GM12872 (cell line): ENCODE data around the gene NEURL1.

Source experiments
- TF ChIP-seq, protein P1 (sequence below): IDR thresholded peaks from 3 replicates; pipeline ENCODE4 v1.5.1; 2011; ENCODE audit warnings: low read depth, mild to moderate bottlenecking, low read length, moderate library complexity; ENCODE audit not compliant: insufficient read depth

The NEURL1 gene

DNA sequence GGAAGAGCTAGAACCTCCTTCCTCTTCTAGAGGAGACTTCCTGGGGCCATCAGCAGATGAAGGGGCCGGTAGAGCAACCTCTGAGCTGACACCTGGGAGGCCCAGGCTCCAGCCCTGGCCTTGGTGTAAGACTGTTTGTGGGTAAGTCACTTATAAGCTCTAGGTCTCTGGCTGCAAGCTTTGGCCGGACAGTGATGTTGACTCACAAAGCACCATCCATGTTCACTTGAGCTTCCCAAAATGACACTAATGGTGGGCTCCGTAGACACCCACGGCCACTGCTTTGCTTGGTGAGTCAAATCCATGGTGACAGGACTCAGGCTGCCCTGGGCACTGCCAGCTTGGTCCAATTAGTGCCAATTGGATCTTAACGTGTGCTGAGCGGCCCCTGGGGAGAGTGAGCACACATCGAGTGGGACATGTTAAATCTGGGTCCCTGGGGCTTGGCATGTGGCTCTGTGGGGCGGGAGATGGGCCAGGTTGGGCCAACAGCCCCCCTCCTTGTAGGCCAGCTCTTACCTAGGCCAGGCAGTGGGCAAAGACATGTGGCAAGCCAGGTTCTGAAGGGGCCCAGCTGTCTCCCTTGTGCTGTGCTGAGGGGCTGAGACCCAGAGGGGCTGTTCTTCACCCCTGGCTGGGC is 16.7 kb downstream of the NEURL1 start:
- TF ChIP-seq, protein P1, sequence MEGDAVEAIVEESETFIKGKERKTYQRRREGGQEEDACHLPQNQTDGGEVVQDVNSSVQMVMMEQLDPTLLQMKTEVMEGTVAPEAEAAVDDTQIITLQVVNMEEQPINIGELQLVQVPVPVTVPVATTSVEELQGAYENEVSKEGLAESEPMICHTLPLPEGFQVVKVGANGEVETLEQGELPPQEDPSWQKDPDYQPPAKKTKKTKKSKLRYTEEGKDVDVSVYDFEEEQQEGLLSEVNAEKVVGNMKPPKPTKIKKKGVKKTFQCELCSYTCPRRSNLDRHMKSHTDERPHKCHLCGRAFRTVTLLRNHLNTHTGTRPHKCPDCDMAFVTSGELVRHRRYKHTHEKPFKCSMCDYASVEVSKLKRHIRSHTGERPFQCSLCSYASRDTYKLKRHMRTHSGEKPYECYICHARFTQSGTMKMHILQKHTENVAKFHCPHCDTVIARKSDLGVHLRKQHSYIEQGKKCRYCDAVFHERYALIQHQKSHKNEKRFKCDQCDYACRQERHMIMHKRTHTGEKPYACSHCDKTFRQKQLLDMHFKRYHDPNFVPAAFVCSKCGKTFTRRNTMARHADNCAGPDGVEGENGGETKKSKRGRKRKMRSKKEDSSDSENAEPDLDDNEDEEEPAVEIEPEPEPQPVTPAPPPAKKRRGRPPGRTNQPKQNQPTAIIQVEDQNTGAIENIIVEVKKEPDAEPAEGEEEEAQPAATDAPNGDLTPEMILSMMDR, result no peak

DNA sequence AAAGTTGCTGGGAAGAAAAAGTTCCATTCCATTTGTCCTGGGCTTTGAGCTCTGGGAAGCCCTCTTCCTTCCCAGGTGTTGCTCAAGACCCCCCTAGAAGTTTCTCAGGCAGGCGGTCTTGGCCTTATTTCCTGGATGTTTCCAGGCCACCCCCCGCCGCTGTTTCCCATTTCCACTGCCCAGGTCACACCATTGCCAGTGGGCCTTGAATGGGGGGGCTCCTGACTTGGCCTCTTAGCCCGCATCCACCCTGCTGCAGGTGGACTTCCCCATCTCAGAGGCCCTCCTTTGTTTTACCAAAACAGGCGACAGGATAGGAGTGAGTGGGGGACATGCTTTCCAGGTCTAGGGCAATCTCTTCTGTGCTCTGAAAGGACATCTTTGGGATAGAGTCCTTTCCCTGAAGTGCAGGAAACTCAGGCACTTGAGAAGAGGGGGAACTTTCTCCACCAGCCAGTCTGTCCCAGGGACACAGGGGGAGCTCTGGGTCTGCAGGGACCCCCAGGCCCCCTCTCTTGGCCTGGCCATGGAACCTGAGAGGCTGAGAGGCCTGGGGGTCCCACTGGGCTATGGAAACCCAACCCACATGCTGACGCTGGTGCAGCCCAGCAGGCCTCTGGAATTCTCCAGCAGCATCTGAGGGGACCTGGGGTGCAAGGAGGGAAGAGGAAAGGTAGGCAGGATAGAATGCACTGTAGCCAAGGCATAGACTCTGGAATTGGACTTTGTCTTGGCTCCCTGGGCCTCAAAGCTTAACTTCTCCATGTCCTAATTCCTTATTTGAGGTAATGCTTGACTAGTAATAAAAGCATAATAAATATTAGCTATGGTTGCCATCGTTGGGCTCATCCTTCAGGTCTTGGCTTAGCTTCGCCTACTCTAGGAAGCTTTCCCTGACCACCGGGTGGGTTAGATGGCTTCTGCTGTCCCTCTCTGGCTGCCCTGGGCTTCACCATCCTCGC is 17.6 kb downstream of the NEURL1 start:
- TF ChIP-seq, protein P1, result no peak

DNA sequence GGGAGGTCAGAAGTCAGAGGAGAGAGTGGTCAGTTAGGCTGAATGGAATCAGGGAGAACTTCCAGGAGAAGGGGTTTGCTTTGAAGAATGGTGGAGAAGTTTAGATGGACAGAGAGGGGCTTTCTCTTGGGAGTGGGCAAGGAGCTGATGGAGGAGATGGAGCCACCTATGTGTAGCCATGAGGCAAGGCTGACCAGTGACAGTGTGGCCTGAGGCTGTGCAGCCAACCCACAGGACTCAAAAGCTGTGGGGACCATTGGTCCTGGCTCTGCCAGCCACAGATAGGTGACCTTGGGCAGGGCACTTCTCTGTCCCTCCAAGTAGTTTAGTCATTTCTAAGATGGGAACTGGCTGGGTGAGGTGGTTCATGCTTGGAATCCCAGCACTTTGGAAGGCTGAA is 18.7 kb downstream of the NEURL1 start:
- TF ChIP-seq, protein P1, result no peak

DNA sequence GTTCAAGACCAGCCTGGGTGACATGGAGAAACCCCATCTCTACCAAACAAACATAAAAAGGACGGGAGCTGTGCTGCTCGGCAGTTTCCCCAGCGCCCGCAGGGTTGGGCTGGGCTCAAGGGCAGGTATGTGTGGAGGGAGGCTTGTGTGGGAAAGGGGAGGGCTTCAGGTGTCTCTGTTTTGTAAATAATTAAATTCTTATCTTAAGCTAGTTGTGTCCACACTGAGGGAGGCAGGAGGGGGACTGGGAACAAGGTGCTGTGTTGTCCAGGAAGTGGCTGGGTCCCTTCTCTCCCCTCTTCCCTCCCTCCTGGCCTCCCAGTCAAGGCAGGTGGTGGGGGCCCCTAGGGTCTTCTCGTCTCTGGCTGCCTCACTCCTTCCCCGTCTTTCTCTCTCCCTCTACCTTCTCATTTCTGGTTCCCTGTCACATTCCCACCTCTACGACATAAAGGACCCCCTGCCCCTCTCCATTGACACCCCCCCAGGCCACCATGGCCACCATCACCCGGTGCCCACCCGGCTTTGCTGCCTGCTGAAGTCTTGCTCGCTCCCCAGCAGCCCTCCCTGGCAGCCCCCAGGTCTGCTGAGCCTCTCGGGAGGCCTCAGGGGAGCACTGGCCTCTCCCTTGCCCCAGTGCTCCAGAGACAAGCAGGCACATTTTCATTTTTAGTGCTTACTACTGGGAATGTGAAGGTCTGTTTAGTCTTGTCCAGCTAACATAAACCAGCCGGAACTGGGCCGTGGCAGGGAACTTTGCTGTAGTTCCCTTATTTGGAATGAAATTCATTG is 19.3 kb downstream of the NEURL1 start:
- TF ChIP-seq, protein P1, result no peak

DNA sequence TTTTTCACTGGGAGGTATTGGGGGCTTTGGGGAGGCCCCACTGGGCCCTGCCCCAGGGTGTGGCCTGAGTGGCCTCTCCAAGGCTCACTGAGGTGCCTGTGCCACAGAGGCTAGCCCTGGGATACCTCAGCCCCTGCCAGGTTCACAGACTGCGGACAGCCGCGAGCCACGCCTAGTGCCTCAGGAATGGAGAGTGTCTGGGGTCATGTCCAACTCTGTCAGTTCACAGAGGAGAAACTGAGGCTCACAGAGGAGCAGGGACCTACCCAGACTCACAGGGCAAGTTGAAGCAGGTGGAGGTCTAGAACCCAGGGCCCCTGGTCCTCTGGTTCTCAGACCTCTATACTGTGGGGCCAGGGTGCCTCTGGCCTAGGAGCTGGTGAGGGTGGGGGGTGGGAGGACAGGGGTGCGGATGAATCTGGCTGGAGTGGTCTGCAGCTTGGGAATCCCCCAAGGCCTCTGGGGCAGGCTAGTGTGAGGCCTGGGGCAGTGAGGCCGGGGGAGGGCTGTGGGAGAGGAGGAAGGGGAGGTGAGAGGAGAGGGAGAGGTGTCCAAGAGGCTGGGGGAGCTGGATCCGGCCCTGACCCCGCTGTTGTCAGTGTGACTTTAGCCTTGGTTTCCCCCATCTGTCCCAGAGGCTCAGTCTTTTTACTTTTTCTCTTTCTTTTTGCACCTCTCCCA is 20.0 kb downstream of the NEURL1 start:
- TF ChIP-seq, protein P1, result no peak

DNA sequence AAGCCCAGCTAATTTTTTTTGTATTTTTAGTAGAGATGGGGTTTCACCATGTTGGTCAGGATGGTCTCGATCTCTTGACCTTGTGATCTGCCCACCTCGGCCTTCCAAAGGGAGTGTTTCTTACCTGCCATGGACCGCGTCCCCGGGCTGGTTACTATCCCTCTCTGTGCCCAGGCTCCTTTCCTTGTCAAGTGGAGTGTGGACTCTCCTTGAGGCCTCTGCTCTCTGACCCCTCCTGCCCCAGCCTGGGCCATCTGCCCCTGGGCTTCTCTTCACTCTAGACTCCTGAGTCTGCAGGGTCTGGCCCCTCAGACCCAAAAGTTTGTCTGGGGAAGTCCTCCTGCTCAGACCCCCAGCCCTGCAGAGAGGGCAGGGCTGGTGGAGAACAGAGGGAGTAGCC is 20.7 kb downstream of the NEURL1 start:
- TF ChIP-seq, protein P1, result no peak
